HL-60 (cell line): ENCODE results near the gene HIVEP1.

ENCODE experiments used
- CTCF ChIP-seq: IDR thresholded peaks from one replicate; pipeline ENCODE4 v1.5.1; 2011; ENCODE audit warnings: low read length, control low read depth, inconsistent platforms; ENCODE audit not compliant: insufficient read depth
- GABPA ChIP-seq: IDR thresholded peaks from 2 replicates; pipeline ENCODE4 v1.6.1; 2012; ENCODE audit warnings: low read depth
- POLR2AphosphoS5 ChIP-seq: IDR thresholded peaks from 2 replicates; pipeline ENCODE4 v1.6.1; 2012; ENCODE audit warnings: low read depth
- REST ChIP-seq: IDR thresholded peaks from 2 replicates; pipeline ENCODE4 v1.6.1; 2012; ENCODE audit warnings: low read depth; ENCODE audit not compliant: insufficient replicate concordance

- TF ChIP-seq POLR2AphosphoS5, result no peak
- TF ChIP-seq CTCF, result no peak
- TF ChIP-seq REST, result no peak
- no peak for TF ChIP-seq GABPA
These were observed 22.7 kb upstream of the HIVEP1 start for GRCh38 chr6:11989386-11989785.
